Loucy (cell line): ENCODE data around the gene RIPPLY2.

Experiments used
- CTCF ChIP-seq: fragments of 200-600 bp; sonication (generic); conservative IDR thresholded peaks from 2 replicates; pipeline ENCODE4 v1.5.1; 2014; ENCODE audit warnings: mild to moderate bottlenecking, antibody characterized with exemption, low read length
- EZH2phosphoT487 ChIP-seq: fragments of 200-600 bp; IDR thresholded peaks from 2 replicates; pipeline ENCODE4 v1.6.1; 2018; ENCODE audit warnings: antibody characterized with exemption, mild to moderate bottlenecking, moderate library complexity, borderline replicate concordance

GRCh38 chr6:83891586-83891985, 38.4 kb downstream of the RIPPLY2 start:
- TF ChIP-seq CTCF (no peak), EZH2phosphoT487 (no peak)
